BLaER1 (cell line): ENCODE results near the gene CREBZF.
"Not testable (repeated sequence)": the region's sequence is repeated elsewhere in the genome, so short reads cannot be mapped to it uniquely, and the experiment has no call there.

Experiments
- H3K27ac ChIP-seq: shearing (Covaris generic); formaldehyde crosslinking; 2 replicates; pipeline ENCODE4 v1.8.1; 2022
- H3K27me3 ChIP-seq: shearing (Covaris generic); formaldehyde crosslinking; 2 replicates; pipeline ENCODE4 v1.8.1; 2022
- H3K36me3 ChIP-seq: shearing (Covaris generic); formaldehyde crosslinking; 2 replicates; pipeline ENCODE4 v1.8.1; 2022
- H3K4me1 ChIP-seq: shearing (Covaris generic); formaldehyde crosslinking; 2 replicates; pipeline ENCODE4 v1.8.1; 2022
- H3K4me2 ChIP-seq: shearing (Covaris generic); formaldehyde crosslinking; 2 replicates; pipeline ENCODE4 v1.8.1; 2022
- H3K4me3 ChIP-seq: shearing (Covaris generic); formaldehyde crosslinking; 2 replicates; pipeline ENCODE4 v1.8.1; 2022
- H3K9ac ChIP-seq: shearing (Covaris generic); formaldehyde crosslinking; 2 replicates; pipeline ENCODE4 v1.8.1; 2022
- H3K9me3 ChIP-seq: shearing (Covaris generic); formaldehyde crosslinking; 2 replicates; pipeline ENCODE4 v1.8.1; 2022
- H4K20me1 ChIP-seq: shearing (Covaris generic); formaldehyde crosslinking; 2 replicates; pipeline ENCODE4 v1.8.1; 2022
- Cebpa-rat ChIP-seq: shearing (Covaris generic); IDR thresholded peaks from 2 replicates; pipeline ENCODE4 v1.8.1; 2022

CREBZF gene

GRCh38 chr11:85695546-85695945 is 30.6 kb upstream of the CREBZF start:
- Histone ChIP-seq H3K4me1 (no peaks in the 10 kb centered on the region), H3K4me3 (no peak overlapping the region), H3K27me3 (no peaks in the 10 kb centered on the region), H3K9ac (no peak overlapping the region), H4K20me1 (no peaks in the 10 kb centered on the region), H3K4me2 (no peak overlapping the region), H3K9me3 (no peaks in the 10 kb centered on the region), H3K27ac (no peak overlapping the region), H3K36me3 (no peaks in the 10 kb centered on the region)
- TF ChIP-seq Cebpa-rat = no peak

- Histone ChIP-seq H3K4me1 (no peaks in the 10 kb centered on the region), H3K27ac (no peak overlapping the region), H3K4me3 (no peak overlapping the region), H4K20me1 (no peaks in the 10 kb centered on the region), H3K9ac (no peak overlapping the region), H3K27me3 (no peaks in the 10 kb centered on the region), H3K4me2 (no peak overlapping the region), H3K36me3 (no peaks in the 10 kb centered on the region), H3K9me3 (no peaks in the 10 kb centered on the region)
- no peak for TF ChIP-seq Cebpa-rat
These were observed 29.6 kb upstream of the CREBZF start for GRCh38 chr11:85694385-85694980.

- H3K9ac ChIP-seq = no peak within 1 kb of the TSS
- H3K4me1 ChIP-seq = 0 out of 2 replicates have a peak, but pooled peaks cover 5% of the 10 kb centered on the region
- no peaks in the 10 kb centered on the region for H4K20me1 ChIP-seq
- H3K4me3 ChIP-seq = no peak within 1 kb of the TSS
- no peaks in the 10 kb centered on the region for H3K36me3 ChIP-seq
- H3K27ac ChIP-seq = no peak within 1 kb of the TSS
- peaks cover 11% of the 10 kb centered on the region for H3K9me3 ChIP-seq
- TF ChIP-seq Cebpa-rat = no peak
- no peak within 1 kb of the TSS for H3K4me2 ChIP-seq
- peaks cover 19% of the 10 kb centered on the region for H3K27me3 ChIP-seq
These were observed 21.0 kb upstream of the CREBZF start, which contains the start of gene CCDC89 for GRCh38 chr11:85685820-85686459. Gene CCDC89, minus strand, starts transcription at chr11:85686195. Its CDS starts 65 bp downstream, at chr11:85686130.

DNA sequence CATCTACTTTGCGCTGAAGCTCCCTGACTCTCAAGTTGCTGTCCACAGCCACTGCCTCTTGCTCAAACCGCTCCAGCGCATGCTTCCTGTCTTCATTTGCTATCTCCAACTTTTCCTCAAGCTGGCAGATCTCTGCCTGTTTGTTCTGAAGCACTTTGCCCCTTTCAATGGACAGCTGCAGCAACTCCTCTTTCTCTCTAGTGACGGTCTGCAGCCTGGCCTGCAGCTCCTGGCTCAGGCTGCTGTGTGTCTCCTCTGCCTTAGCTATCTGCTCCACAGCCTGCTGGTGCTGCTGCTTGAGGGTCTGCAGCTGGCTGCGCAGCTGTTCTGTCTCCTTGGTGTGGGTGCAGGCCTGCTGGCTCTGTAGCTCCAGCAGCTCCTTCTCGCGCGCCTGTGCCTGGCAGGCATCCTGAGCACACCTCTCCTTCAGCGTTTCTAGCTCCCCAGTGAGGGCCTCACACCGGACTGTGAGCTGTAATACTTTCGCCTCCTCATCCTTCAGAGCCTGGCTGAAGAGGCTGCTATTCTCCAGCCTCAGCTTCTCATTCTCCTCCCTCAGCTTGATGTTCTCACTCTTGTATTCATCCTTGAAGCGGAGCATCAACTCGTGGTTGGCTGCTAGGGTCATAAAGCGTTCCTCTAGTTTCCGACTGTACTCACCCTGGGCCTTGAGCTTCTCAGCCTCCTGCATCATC is 20.3 kb upstream of the CREBZF start:
- peaks cover 11% of the 10 kb centered on the region for H3K9me3 ChIP-seq
- 0 out of 2 replicates have a peak, but pooled peaks cover 5% of the 10 kb centered on the region for H3K4me1 ChIP-seq
- no peak overlapping the region for H3K4me2 ChIP-seq
- H3K27me3 ChIP-seq = peaks cover 19% of the 10 kb centered on the region
- H4K20me1 ChIP-seq = no peaks in the 10 kb centered on the region
- no peak overlapping the region for H3K27ac ChIP-seq
- no peak overlapping the region for H3K4me3 ChIP-seq
- TF ChIP-seq Cebpa-rat = no peak
- no peak overlapping the region for H3K9ac ChIP-seq
- no peaks in the 10 kb centered on the region for H3K36me3 ChIP-seq

- H3K9ac ChIP-seq = no peak overlapping the region
- H4K20me1 ChIP-seq = no peaks in the 10 kb centered on the region
- H3K9me3 ChIP-seq = peaks cover 11% of the 10 kb centered on the region
- no peak for TF ChIP-seq Cebpa-rat
- H3K36me3 ChIP-seq = no peaks in the 10 kb centered on the region
- 0 out of 2 replicates have a peak, but pooled peaks cover 5% of the 10 kb centered on the region for H3K4me1 ChIP-seq
- no peak overlapping the region for H3K4me3 ChIP-seq
- H3K27me3 ChIP-seq = peaks cover 19% of the 10 kb centered on the region
- no peak overlapping the region for H3K4me2 ChIP-seq
- H3K27ac ChIP-seq = no peak overlapping the region
These were observed 17.7 kb upstream of the CREBZF start for GRCh38 chr11:85682330-85683305.

DNA sequence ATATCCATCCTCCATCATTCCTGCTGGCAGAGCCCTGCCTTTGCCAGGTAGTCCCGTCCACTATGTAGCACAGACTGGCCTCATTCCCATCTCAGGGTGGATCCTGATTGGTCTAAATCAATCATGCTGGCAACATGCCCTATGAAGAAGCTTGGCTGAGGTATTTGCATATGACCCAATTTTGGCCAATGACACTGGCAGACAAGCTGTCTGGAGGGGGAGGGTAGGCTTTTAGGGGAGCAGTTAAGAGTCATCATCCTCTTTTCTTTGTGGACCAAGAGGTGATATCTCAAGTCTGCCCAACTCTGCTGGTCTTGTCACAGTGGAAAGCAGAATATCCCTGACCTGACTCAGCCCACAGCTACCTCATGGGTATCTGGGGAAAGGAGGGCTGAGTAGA is 16.0 kb upstream of the CREBZF start:
- Histone ChIP-seq H3K4me3 (no peak overlapping the region), H3K36me3 (no peaks in the 10 kb centered on the region), H3K27ac (no peak overlapping the region), H3K9ac (no peak overlapping the region), H4K20me1 (no peaks in the 10 kb centered on the region), H3K4me2 (no peak overlapping the region), H3K9me3 (peaks cover 11% of the 10 kb centered on the region), H3K27me3 (peaks cover 19% of the 10 kb centered on the region), H3K4me1 (0 out of 2 replicates have a peak, but pooled peaks cover 4% of the 10 kb centered on the region)
- no peak for TF ChIP-seq Cebpa-rat

GRCh38 chr11:85679576-85679975 is 14.6 kb upstream of the CREBZF start:
- Histone ChIP-seq H3K36me3 (no peaks in the 10 kb centered on the region), H3K27ac (no peak overlapping the region), H3K27me3 (peaks cover 19% of the 10 kb centered on the region), H3K9me3 (peaks cover 15% of the 10 kb centered on the region), H3K9ac (no peak overlapping the region), H4K20me1 (no peaks in the 10 kb centered on the region), H3K4me3 (no peak overlapping the region), H3K4me2 (no peak overlapping the region), H3K4me1 (no peaks in the 10 kb centered on the region)
- no peak for TF ChIP-seq Cebpa-rat

GRCh38 chr11:85673393-85673792 is 8.5 kb upstream of the CREBZF start:
- H3K36me3 ChIP-seq = no peaks in the 10 kb centered on the region
- TF ChIP-seq Cebpa-rat = no peak
- peaks cover 16% of the 10 kb centered on the region for H3K9me3 ChIP-seq
- no peak overlapping the region for H3K9ac ChIP-seq
- no peaks in the 10 kb centered on the region for H3K27me3 ChIP-seq
- H3K4me3 ChIP-seq = no peak overlapping the region
- no peaks in the 10 kb centered on the region for H3K4me1 ChIP-seq
- H3K4me2 ChIP-seq = no peak overlapping the region
- H3K27ac ChIP-seq = no peak overlapping the region
- no peaks in the 10 kb centered on the region for H4K20me1 ChIP-seq

DNA sequence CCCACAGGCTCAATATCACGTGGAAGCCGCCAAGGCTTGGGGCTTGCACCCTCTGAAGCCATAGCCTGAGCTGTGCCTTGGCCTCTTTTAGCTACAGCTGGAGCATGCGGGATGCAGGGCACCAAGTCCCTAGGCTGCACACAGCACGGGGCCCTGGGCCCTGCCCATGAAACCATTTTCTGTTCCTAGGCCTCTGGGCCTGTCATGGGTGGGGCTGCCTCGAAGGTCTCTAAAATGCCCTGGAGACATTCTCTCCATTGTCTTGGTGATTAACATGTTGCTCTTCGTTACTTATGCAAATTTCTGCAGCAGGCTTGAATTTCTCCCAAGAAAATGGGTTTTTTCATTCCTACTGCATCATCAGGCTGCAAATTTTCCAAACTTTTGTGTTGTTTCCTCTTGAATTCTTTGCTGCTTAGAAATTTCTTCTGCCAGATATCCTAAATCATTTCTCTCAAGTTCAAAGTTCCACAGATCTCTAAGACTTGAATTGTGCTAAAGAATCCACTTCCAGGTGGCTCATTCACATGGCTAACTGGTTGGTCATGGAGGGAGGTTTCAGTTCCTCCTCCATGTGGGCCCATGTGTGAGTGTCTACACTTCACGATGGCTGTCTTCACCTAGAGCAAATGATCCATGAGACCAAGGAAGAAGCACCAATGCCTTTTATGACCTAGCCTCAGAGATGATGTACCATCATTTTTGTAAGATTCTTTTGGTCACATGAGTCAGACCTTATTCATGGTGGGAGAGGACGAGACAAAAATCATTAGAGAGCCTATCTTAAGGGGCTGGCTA is 7.4 kb upstream of the CREBZF start:
- H3K27ac ChIP-seq = no peak overlapping the region
- no peaks in the 10 kb centered on the region for H4K20me1 ChIP-seq
- H3K9me3 ChIP-seq = peaks cover 16% of the 10 kb centered on the region
- no peaks in the 10 kb centered on the region for H3K36me3 ChIP-seq
- H3K4me3 ChIP-seq = no peak overlapping the region
- no peaks in the 10 kb centered on the region for H3K27me3 ChIP-seq
- no peak overlapping the region for H3K4me2 ChIP-seq
- H3K4me1 ChIP-seq = no peaks in the 10 kb centered on the region
- no peak overlapping the region for H3K9ac ChIP-seq
- no peak for TF ChIP-seq Cebpa-rat

DNA sequence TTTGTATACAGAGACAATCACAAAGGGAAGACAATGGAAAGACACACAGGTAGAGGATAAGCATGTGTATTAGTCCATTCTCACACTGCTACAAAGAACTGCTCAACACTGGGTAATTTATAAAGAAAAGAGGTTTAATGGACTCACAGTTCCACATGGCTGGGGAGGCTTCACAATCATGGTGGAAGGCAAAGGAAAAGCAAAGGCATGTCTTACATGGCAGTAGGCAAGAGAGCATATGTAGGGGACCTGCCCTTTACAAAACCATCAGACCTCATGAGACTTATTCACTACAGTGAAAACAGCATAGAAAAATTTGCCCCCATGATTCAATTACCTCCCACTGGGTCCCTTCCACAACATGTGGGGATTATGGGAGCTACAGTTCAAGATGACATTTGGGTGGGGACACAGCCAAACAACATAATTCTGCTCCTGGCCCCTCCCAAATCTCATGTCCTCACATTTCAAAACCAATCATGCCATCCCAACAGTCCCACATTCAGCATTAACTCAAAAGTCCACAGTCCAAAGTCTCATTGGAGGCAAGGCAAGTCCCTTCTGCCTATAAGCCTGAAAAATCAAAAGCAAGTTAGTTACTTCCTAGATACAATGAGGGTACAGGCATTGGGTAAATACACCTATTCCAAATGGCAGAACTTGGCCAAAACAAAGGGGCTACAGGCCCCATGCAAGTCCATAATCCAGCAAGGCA is 6.2 kb upstream of the CREBZF start:
- not testable (repeated sequence) for H3K4me3 ChIP-seq, H4K20me1 ChIP-seq, H3K4me1 ChIP-seq, H3K9ac ChIP-seq, H3K36me3 ChIP-seq, H3K27me3 ChIP-seq, H3K4me2 ChIP-seq, H3K27ac ChIP-seq
- peaks cover 16% of the 10 kb centered on the region for H3K9me3 ChIP-seq
